ENCODE data around the gene DLG2. TPM values are rescaled to one million over a fixed set of nuclear protein-coding genes. Genes with fewer than 3 reads are reported as not detected.

Gene DLG2
- total and polyA plus RNA-seq, 4 donors: 0.30 to 5.5 (median 0.68) TPM

- Histone ChIP-seq H3K27ac (ENCODE audit: low read depth in 1 of 2, low read length in 2 of 2) (no peak overlapping the region), H3K4me1 (ENCODE audit: control insufficient read depth in 4 of 4, insufficient read depth in 4 of 4, low read length in 3 of 4) (no peaks in the 10 kb centered on the region), H3K27me3 (ENCODE audit: control insufficient read depth in 4 of 4, insufficient read depth in 4 of 4, low read length in 3 of 4) (no peaks in the 10 kb centered on the region), H3K9me3 (ENCODE audit: control insufficient read depth in 4 of 4, low read length in 3 of 4) (peaks cover 0 to 2% (median under 1%) of the 10 kb centered on the region in 4 donors), H3K9ac (ENCODE audit: low read depth in 1 of 2, low read length in 2 of 2) (no peak overlapping the region), H3K4me3 (ENCODE audit: low read depth in 1 of 3, low read length in 3 of 3) (no peak overlapping the region), H3K36me3 (ENCODE audit: control insufficient read depth in 4 of 4, insufficient read depth in 3 of 4, low read depth in 1 of 4, low read length in 3 of 4) (no peaks in the 10 kb centered on the region)
- no peak for DNase-seq (ENCODE audit: low spot score)
- WGBS: 73% methylated on average over 2 of the region's 2 CpGs
- TF ChIP-seq JUND (IDR thresholded peaks at IDR 0.05): no peak
- no peak for TF ChIP-seq GABPA (IDR thresholded peaks at IDR 0.05 in 1 of 2, conservative IDR thresholded peaks at IDR 0.05 in 1 of 2)
- TF ChIP-seq FOXA2 (IDR thresholded peaks at IDR 0.05): no peak
- TF ChIP-seq, protein P1, sequence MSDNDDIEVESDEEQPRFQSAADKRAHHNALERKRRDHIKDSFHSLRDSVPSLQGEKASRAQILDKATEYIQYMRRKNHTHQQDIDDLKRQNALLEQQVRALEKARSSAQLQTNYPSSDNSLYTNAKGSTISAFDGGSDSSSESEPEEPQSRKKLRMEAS (IDR thresholded peaks at IDR 0.05): no peak
- TF ChIP-seq, protein P2, sequence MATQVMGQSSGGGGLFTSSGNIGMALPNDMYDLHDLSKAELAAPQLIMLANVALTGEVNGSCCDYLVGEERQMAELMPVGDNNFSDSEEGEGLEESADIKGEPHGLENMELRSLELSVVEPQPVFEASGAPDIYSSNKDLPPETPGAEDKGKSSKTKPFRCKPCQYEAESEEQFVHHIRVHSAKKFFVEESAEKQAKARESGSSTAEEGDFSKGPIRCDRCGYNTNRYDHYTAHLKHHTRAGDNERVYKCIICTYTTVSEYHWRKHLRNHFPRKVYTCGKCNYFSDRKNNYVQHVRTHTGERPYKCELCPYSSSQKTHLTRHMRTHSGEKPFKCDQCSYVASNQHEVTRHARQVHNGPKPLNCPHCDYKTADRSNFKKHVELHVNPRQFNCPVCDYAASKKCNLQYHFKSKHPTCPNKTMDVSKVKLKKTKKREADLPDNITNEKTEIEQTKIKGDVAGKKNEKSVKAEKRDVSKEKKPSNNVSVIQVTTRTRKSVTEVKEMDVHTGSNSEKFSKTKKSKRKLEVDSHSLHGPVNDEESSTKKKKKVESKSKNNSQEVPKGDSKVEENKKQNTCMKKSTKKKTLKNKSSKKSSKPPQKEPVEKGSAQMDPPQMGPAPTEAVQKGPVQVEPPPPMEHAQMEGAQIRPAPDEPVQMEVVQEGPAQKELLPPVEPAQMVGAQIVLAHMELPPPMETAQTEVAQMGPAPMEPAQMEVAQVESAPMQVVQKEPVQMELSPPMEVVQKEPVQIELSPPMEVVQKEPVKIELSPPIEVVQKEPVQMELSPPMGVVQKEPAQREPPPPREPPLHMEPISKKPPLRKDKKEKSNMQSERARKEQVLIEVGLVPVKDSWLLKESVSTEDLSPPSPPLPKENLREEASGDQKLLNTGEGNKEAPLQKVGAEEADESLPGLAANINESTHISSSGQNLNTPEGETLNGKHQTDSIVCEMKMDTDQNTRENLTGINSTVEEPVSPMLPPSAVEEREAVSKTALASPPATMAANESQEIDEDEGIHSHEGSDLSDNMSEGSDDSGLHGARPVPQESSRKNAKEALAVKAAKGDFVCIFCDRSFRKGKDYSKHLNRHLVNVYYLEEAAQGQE (IDR thresholded peaks at IDR 0.05): no peak
- no peak for TF ChIP-seq TAF1 (conservative IDR thresholded peaks at IDR 0.05)
- no peak for TF ChIP-seq EGR1 (IDR thresholded peaks at IDR 0.05; ENCODE audit: low read depth in 2 of 2)
- no peak for TF ChIP-seq NR2F2 (IDR thresholded peaks at IDR 0.05)
- no peak for TF ChIP-seq YY1 (IDR thresholded peaks at IDR 0.05)
- TF ChIP-seq, protein P3, sequence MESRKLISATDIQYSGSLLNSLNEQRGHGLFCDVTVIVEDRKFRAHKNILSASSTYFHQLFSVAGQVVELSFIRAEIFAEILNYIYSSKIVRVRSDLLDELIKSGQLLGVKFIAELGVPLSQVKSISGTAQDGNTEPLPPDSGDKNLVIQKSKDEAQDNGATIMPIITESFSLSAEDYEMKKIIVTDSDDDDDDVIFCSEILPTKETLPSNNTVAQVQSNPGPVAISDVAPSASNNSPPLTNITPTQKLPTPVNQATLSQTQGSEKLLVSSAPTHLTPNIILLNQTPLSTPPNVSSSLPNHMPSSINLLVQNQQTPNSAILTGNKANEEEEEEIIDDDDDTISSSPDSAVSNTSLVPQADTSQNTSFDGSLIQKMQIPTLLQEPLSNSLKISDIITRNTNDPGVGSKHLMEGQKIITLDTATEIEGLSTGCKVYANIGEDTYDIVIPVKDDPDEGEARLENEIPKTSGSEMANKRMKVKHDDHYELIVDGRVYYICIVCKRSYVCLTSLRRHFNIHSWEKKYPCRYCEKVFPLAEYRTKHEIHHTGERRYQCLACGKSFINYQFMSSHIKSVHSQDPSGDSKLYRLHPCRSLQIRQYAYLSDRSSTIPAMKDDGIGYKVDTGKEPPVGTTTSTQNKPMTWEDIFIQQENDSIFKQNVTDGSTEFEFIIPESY (IDR thresholded peaks at IDR 0.05): no peak
- TF ChIP-seq FOXA1 (IDR thresholded peaks at IDR 0.05): no peak
- TF ChIP-seq HNF4A (conservative IDR thresholded peaks at IDR 0.05): no peak
- TF ChIP-seq RAD21 (IDR thresholded peaks at IDR 0.05): no peak
- TF ChIP-seq SP1 (IDR thresholded peaks at IDR 0.05): no peak
- no peak for TF ChIP-seq HNF4G (IDR thresholded peaks at IDR 0.05)
- no peak for TF ChIP-seq RXRA (IDR thresholded peaks at IDR 0.05)
Measured at GRCh38 chr11:85232559-85232958, 394.6 kb downstream of the DLG2 start.

- Histone ChIP-seq H3K27me3 (ENCODE audit: control insufficient read depth in 4 of 4, insufficient read depth in 4 of 4, low read length in 3 of 4) (no peaks in the 10 kb centered on the region), H3K9ac (ENCODE audit: low read depth in 1 of 2, low read length in 2 of 2) (no peak overlapping the region), H3K27ac (ENCODE audit: low read depth in 1 of 2, low read length in 2 of 2) (no peak overlapping the region), H3K4me3 (ENCODE audit: low read depth in 1 of 3, low read length in 3 of 3) (no peak overlapping the region), H3K4me1 (ENCODE audit: control insufficient read depth in 4 of 4, insufficient read depth in 4 of 4, low read length in 3 of 4) (no peaks in the 10 kb centered on the region), H3K9me3 (ENCODE audit: control insufficient read depth in 4 of 4, low read length in 3 of 4) (peaks cover 0 to 2% (median under 1%) of the 10 kb centered on the region in 4 donors), H3K36me3 (ENCODE audit: control insufficient read depth in 4 of 4, insufficient read depth in 3 of 4, low read depth in 1 of 4, low read length in 3 of 4) (no peaks in the 10 kb centered on the region)
- DNase-seq (ENCODE audit: low spot score): no peak
- WGBS: 67% methylated on average over 4 of the region's 4 CpGs
- TF ChIP-seq RXRA (IDR thresholded peaks at IDR 0.05): no peak
- no peak for TF ChIP-seq RAD21 (IDR thresholded peaks at IDR 0.05)
- TF ChIP-seq EGR1 (IDR thresholded peaks at IDR 0.05; ENCODE audit: low read depth in 2 of 2): no peak
- TF ChIP-seq SP1 (IDR thresholded peaks at IDR 0.05): no peak
- TF ChIP-seq, protein P1 (IDR thresholded peaks at IDR 0.05): no peak
- no peak for TF ChIP-seq ATF3 (IDR thresholded peaks at IDR 0.05)
- TF ChIP-seq, protein P2 (IDR thresholded peaks at IDR 0.05): no peak
- no peak for TF ChIP-seq GABPA (IDR thresholded peaks at IDR 0.05 in 1 of 2, conservative IDR thresholded peaks at IDR 0.05 in 1 of 2)
- no peak for TF ChIP-seq FOXA1 (IDR thresholded peaks at IDR 0.05)
- no peak for TF ChIP-seq YY1 (IDR thresholded peaks at IDR 0.05)
- TF ChIP-seq, protein P3 (IDR thresholded peaks at IDR 0.05): no peak
- no peak for TF ChIP-seq FOXA2 (IDR thresholded peaks at IDR 0.05)
- no peak for TF ChIP-seq HNF4A (conservative IDR thresholded peaks at IDR 0.05)
- no peak for TF ChIP-seq HNF4G (IDR thresholded peaks at IDR 0.05)
- TF ChIP-seq NR2F2 (IDR thresholded peaks at IDR 0.05): no peak
- no peak for TF ChIP-seq TAF1 (conservative IDR thresholded peaks at IDR 0.05)
Measured at GRCh38 chr11:85231588-85231987, 395.6 kb downstream of the DLG2 start.
